ENCODE measurements around the gene USP13. TPM values are rescaled to one million over a fixed set of nuclear protein-coding genes. Genes with fewer than 3 reads are reported as not detected.

The USP13 gene
- total RNA-seq, 1 experiment from 2014 or later: 27.8 TPM

DNA sequence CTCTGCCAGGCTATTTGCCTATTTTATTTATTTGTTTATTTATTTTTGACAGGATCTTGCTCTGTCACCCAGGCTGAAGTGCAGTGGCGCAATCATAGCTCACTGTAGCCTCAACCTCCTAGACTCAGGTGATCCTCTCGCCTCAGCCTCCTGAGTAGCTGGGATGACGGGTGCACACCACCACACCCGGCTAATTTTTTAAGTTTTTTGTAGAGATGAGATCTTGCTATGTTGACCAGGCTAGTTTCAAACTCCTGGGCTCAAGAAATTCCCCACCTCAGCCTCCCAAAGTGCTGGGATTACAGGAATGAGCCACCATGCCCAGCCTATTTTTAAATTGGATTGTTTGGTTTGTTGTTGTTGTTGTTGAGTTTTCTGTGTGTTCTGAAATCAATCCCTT is 42.8 kb upstream of the USP13 start:
- no TSS peak for BruUV-seq (replicated peaks)
- ATAC-seq: no peak

DNA sequence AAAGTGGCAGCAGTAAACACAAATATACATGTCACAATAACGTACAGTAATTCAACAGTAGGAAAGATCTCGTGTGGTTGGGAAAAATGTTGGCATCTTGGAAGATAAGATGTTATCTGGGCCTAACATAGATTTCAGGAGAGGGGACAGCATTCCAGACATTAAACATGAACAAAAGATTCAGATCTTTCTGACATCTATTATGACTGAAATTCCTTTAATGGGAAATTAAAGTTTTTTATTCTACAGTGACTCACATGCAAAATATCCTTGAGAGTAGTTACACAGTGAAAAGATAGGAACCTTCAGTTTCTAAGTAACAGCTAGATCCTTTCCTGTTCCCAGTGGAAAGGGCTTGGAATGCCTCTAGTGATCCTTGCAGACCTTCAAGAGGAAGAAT is 39.0 kb upstream of the USP13 start:
- H3K27ac ChIP-seq (ENCODE audit: low read length): no peak overlapping the region
- H3K36me3 ChIP-seq (ENCODE audit: control insufficient read depth, insufficient read depth, low read length): peaks cover 13% of the 10 kb centered on the region
- TF ChIP-seq, protein P1, sequence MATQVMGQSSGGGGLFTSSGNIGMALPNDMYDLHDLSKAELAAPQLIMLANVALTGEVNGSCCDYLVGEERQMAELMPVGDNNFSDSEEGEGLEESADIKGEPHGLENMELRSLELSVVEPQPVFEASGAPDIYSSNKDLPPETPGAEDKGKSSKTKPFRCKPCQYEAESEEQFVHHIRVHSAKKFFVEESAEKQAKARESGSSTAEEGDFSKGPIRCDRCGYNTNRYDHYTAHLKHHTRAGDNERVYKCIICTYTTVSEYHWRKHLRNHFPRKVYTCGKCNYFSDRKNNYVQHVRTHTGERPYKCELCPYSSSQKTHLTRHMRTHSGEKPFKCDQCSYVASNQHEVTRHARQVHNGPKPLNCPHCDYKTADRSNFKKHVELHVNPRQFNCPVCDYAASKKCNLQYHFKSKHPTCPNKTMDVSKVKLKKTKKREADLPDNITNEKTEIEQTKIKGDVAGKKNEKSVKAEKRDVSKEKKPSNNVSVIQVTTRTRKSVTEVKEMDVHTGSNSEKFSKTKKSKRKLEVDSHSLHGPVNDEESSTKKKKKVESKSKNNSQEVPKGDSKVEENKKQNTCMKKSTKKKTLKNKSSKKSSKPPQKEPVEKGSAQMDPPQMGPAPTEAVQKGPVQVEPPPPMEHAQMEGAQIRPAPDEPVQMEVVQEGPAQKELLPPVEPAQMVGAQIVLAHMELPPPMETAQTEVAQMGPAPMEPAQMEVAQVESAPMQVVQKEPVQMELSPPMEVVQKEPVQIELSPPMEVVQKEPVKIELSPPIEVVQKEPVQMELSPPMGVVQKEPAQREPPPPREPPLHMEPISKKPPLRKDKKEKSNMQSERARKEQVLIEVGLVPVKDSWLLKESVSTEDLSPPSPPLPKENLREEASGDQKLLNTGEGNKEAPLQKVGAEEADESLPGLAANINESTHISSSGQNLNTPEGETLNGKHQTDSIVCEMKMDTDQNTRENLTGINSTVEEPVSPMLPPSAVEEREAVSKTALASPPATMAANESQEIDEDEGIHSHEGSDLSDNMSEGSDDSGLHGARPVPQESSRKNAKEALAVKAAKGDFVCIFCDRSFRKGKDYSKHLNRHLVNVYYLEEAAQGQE (IDR thresholded peaks at IDR 0.05; ENCODE audit: insufficient read depth in 1 of 2, low read depth in 2 of 2, low read length in 1 of 2): no peak
- TF ChIP-seq TCF7L2 (IDR thresholded peaks at IDR 0.05; ENCODE audit: low read depth, low read length) (no peak), POLR2AphosphoS5 (IDR thresholded peaks at IDR 0.05; ENCODE audit: low read depth, low read length) (no peak), SIN3A (IDR thresholded peaks at IDR 0.05; ENCODE audit: borderline replicate concordance, insufficient read depth, low read depth, low read length) (no peak)
- TF ChIP-seq, protein P2, sequence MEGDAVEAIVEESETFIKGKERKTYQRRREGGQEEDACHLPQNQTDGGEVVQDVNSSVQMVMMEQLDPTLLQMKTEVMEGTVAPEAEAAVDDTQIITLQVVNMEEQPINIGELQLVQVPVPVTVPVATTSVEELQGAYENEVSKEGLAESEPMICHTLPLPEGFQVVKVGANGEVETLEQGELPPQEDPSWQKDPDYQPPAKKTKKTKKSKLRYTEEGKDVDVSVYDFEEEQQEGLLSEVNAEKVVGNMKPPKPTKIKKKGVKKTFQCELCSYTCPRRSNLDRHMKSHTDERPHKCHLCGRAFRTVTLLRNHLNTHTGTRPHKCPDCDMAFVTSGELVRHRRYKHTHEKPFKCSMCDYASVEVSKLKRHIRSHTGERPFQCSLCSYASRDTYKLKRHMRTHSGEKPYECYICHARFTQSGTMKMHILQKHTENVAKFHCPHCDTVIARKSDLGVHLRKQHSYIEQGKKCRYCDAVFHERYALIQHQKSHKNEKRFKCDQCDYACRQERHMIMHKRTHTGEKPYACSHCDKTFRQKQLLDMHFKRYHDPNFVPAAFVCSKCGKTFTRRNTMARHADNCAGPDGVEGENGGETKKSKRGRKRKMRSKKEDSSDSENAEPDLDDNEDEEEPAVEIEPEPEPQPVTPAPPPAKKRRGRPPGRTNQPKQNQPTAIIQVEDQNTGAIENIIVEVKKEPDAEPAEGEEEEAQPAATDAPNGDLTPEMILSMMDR (IDR thresholded peaks at IDR 0.05): no peak
- ATAC-seq: peak; percentile 38; the same call in 1 of the 2 replicates
- no peaks in the 10 kb centered on the region for H3K27me3 ChIP-seq (ENCODE audit: control insufficient read depth, insufficient read depth, low read length)
- intact Hi-C loops (cut with micrococcal nuclease; ENCODE audit: unreplicated experiment) (no loop called here), in situ Hi-C loops (cut with HindIII; ENCODE audit: low pct_unique_long_range_greater_than_20kb, low sequenced_read_pairs) (no loop called here)
- CTCF ChIA-PET: no interaction called here
- POLR2A ChIA-PET: no interaction called here
- no TSS peak for BruUV-seq (replicated peaks)
- H3K9me3 ChIP-seq (ENCODE audit: control insufficient read depth, insufficient read depth, low read depth, low read length): no peaks in the 10 kb centered on the region
- DNase-seq (ENCODE audit: low read depth, low spot score): no peak
- H3K4me1 ChIP-seq (ENCODE audit: control insufficient read depth, insufficient read depth, low read length): no peaks in the 10 kb centered on the region; the same call in 1 of the 2 replicates
- H3K4me3 ChIP-seq (ENCODE audit: low read depth in 2 of 2, low read length in 2 of 2): no peak overlapping the region

More for the DNA sequence above, 42.8 kb upstream of the USP13 start:
- intact Hi-C loops (cut with micrococcal nuclease; ENCODE audit: unreplicated experiment): no loop called here
- Histone ChIP-seq H3K27me3 (ENCODE audit: control insufficient read depth, insufficient read depth, low read length) (no peaks in the 10 kb centered on the region), H3K4me3 (ENCODE audit: low read depth in 2 of 2, low read length in 2 of 2) (no peak overlapping the region), H3K9me3 (ENCODE audit: control insufficient read depth, insufficient read depth, low read depth, low read length) (no peaks in the 10 kb centered on the region), H3K27ac (ENCODE audit: low read length) (no peak overlapping the region), H3K4me1 (ENCODE audit: control insufficient read depth, insufficient read depth, low read length) (peaks cover 4% of the 10 kb centered on the region; the same call in 1 of the 2 replicates), H3K36me3 (ENCODE audit: control insufficient read depth, insufficient read depth, low read length) (no peaks in the 10 kb centered on the region; the same call in 1 of the 2 replicates)
- no peak for DNase-seq (ENCODE audit: low read depth, low spot score)
- POLR2A ChIA-PET: no interaction called here
- CTCF ChIA-PET: no interaction called here
- in situ Hi-C loops (cut with HindIII; ENCODE audit: low pct_unique_long_range_greater_than_20kb, low sequenced_read_pairs): no loop called here
- TF ChIP-seq SIN3A (IDR thresholded peaks at IDR 0.05; ENCODE audit: borderline replicate concordance, insufficient read depth, low read depth, low read length) (no peak), TCF7L2 (IDR thresholded peaks at IDR 0.05; ENCODE audit: low read depth, low read length) (no peak), POLR2AphosphoS5 (IDR thresholded peaks at IDR 0.05; ENCODE audit: low read depth, low read length) (no peak)
- TF ChIP-seq, protein P2 (IDR thresholded peaks at IDR 0.05): no peak
- TF ChIP-seq, protein P1 (IDR thresholded peaks at IDR 0.05; ENCODE audit: insufficient read depth in 1 of 2, low read depth in 2 of 2, low read length in 1 of 2): no peak
